Mucosa of descending colon (tissue), 3 donors: ENCODE measurements around the gene ELP4. TPM values are rescaled to one million over a fixed set of nuclear protein-coding genes. Genes with fewer than 3 reads are reported as not detected.

Experiments
- ATAC-seq: fragments of 200-7000 bp; cut with Tn5 transposase; one replicate; pipeline ENCODE4 v1.9.1; 2020; ENCODE audit warnings: mild to moderate bottlenecking, moderate library complexity
- DNase-seq, 3 donors: peaks; one replicate each; pipeline ENCODE4 v3.0.0-alpha.2; 2020
- H3K36me3 ChIP-seq: fragments of 200-600 bp; one replicate; pipeline ENCODE4 v1.8.0; 2021; ENCODE audit warnings: low read depth, mild to moderate bottlenecking
- H3K4me1 ChIP-seq: fragments of 200-600 bp; one replicate; pipeline ENCODE4 v1.8.0; 2021; ENCODE audit warnings: low read depth, mild to moderate bottlenecking
- H3K4me3 ChIP-seq: fragments of 200-600 bp; one replicate; pipeline ENCODE4 v1.8.0; 2021; ENCODE audit warnings: mild to moderate bottlenecking
- H3K9me3 ChIP-seq: fragments of 200-600 bp; one replicate; pipeline ENCODE4 v1.8.0; 2021; ENCODE audit warnings: mild to moderate bottlenecking
- intact Hi-C, 2 donors: fragments of 100-400 bp; cut with DNase I in 1 of 2; cut with micrococcal nuclease in 1 of 2; formaldehyde crosslinking; loops; one replicate each; pipeline versions ENCODE4 v1.11.0 to v1.11.1; 2022; cut with DNase I, micrococcal nuclease
- total RNA-seq, 3 donors: library from RNA; stranded (reverse); fragmentation: NEBNext Ultra II Directional in 2 of 3; extraction: Animal tissue kit (Norgen Biotek cat#: 25700) in 2 of 3; gene quantifications; one replicate each; pipeline versions ENCODE4 v1.2.1 to v1.2.4, GENCODE V29; 2021 to 2023
- TF ChIP-seq, protein P1 (sequence below): fragments of 200-600 bp; IDR thresholded peaks from one replicate; pipeline ENCODE4 v1.8.0; 2022; ENCODE audit warnings: antibody characterized with exemption, mild to moderate bottlenecking
- donor health status: DM: no; HTN: no; CAD: no; lungs with moderate emphysema.
- donor health status: DM: no; HTN: no; CAD: no.
- donor health status: DM: no; HTN: yes; CAD: no.

ELP4 gene
- total RNA-seq, 3 donors from 2014 or later: 13.2 to 21.4 (median 18.7) TPM

DNA sequence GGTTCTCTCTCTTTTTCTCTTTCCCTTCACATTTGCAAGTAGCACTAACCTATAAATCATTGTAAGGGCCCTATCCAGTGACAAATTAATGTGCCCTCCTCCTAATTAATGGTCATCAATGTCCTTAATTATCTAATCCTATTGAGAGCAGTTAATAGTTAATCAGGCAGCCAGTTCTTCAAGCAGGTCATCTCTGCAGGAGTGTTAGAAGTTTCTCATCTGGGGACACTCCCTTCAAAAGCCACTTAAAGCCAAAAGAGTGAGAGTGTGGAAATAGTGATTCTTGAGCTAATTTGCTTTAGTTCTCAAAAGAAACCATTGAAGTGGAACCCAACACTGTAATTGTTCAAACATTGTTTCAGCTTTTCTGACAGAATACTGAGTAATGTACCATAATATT, 141.6 kb downstream of the ELP4 start:
- TF ChIP-seq, protein P1, sequence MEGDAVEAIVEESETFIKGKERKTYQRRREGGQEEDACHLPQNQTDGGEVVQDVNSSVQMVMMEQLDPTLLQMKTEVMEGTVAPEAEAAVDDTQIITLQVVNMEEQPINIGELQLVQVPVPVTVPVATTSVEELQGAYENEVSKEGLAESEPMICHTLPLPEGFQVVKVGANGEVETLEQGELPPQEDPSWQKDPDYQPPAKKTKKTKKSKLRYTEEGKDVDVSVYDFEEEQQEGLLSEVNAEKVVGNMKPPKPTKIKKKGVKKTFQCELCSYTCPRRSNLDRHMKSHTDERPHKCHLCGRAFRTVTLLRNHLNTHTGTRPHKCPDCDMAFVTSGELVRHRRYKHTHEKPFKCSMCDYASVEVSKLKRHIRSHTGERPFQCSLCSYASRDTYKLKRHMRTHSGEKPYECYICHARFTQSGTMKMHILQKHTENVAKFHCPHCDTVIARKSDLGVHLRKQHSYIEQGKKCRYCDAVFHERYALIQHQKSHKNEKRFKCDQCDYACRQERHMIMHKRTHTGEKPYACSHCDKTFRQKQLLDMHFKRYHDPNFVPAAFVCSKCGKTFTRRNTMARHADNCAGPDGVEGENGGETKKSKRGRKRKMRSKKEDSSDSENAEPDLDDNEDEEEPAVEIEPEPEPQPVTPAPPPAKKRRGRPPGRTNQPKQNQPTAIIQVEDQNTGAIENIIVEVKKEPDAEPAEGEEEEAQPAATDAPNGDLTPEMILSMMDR: no peak
- ATAC-seq (no peak), DNase-seq (no peak)
- intact Hi-C loops: no loop called here
- no peaks in the 10 kb centered on the region for H3K36me3 ChIP-seq
- H3K4me1 ChIP-seq: no peaks in the 10 kb centered on the region
- no peak overlapping the region for H3K4me3 ChIP-seq
- H3K9me3 ChIP-seq: no peaks in the 10 kb centered on the region

- DNase-seq (no peak), ATAC-seq (no peak)
- H3K36me3 ChIP-seq: no peaks in the 10 kb centered on the region
- no peaks in the 10 kb centered on the region for H3K4me1 ChIP-seq
- intact Hi-C loops: no loop called here
- TF ChIP-seq, protein P1: no peak
- H3K4me3 ChIP-seq: no peak overlapping the region
- H3K9me3 ChIP-seq: no peaks in the 10 kb centered on the region
Measured at GRCh38 chr11:31651822-31652221, 142.3 kb downstream of the ELP4 start.

GRCh38 chr11:31652528-31652927, 143.0 kb downstream of the ELP4 start:
- intact Hi-C loops: no loop called here
- no peak overlapping the region for H3K4me3 ChIP-seq
- TF ChIP-seq, protein P1: no peak
- H3K9me3 ChIP-seq: no peaks in the 10 kb centered on the region
- DNase-seq (no peak), ATAC-seq (no peak)
- no peaks in the 10 kb centered on the region for H3K4me1 ChIP-seq
- no peaks in the 10 kb centered on the region for H3K36me3 ChIP-seq

DNA sequence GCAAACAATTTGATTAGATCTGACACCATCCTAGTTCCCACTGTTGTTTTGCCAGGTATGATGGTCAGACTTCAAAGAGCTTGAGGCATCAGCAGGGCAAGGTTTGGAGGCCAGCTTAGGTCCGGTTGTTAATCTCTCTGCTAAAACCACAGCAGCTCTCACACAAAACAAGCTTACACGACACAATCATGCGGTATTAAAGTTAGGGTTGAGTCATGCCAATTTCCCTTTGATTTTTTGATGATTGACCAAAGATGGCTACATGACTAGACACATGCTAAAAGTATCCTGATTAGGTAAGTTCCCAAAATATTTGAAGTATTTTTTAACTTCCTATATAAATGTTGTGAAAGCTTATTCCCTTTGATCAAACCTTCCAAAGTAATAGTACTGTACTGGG, 145.9 kb downstream of the ELP4 start:
- intact Hi-C loops: no loop called here
- ATAC-seq (no peak), DNase-seq (no peak)
- H3K9me3 ChIP-seq: no peaks in the 10 kb centered on the region
- TF ChIP-seq, protein P1: no peak
- H3K4me3 ChIP-seq: no peak overlapping the region
- no peaks in the 10 kb centered on the region for H3K4me1 ChIP-seq
- no peaks in the 10 kb centered on the region for H3K36me3 ChIP-seq

DNA sequence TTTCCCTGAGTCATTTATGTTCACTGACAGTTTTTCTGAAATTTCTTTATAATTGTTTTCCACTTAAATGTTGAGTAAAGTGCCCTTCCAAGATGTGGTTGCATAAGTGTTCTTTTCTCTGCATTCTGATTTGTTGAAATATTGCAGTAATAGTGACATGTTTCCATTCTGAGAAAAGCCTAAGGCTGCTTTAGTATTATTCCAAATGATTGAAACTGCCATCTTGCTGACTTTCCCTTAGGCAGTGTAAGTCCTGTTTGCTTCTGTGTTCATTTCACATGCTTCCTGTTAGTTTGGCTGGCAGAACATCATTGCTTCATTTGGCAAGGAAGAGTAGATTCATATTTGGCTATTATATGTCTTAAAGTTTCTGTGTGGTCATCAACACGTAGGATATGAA, 146.5 kb downstream of the ELP4 start:
- TF ChIP-seq, protein P1: no peak

GRCh38 chr11:31657091-31657490, 147.5 kb downstream of the ELP4 start:
- TF ChIP-seq, protein P1: no peak
- H3K4me3 ChIP-seq: no peak overlapping the region
- no peak for DNase-seq
- intact Hi-C loops: no loop called here
- no peaks in the 10 kb centered on the region for H3K9me3 ChIP-seq
- no peaks in the 10 kb centered on the region for H3K36me3 ChIP-seq
- H3K4me1 ChIP-seq: no peaks in the 10 kb centered on the region
- ATAC-seq: no peak

More for the DNA sequence above, 146.5 kb downstream of the ELP4 start:
- H3K4me3 ChIP-seq: no peak overlapping the region
- H3K4me1 ChIP-seq: no peaks in the 10 kb centered on the region
- ATAC-seq: no peak
- H3K36me3 ChIP-seq: no peaks in the 10 kb centered on the region
- DNase-seq: no peak
- H3K9me3 ChIP-seq: no peaks in the 10 kb centered on the region
- intact Hi-C loops: no loop called here
